HG03460 (cell line): ENCODE results near the gene PRPF38A.

Source experiments
- ATAC-seq: cut with Tn5 transposase; IDR thresholded peaks from one replicate; pipeline ENCODE4 v1.9.1; 2021; ENCODE audit not compliant: unreplicated experiment

PRPF38A gene

DNA sequence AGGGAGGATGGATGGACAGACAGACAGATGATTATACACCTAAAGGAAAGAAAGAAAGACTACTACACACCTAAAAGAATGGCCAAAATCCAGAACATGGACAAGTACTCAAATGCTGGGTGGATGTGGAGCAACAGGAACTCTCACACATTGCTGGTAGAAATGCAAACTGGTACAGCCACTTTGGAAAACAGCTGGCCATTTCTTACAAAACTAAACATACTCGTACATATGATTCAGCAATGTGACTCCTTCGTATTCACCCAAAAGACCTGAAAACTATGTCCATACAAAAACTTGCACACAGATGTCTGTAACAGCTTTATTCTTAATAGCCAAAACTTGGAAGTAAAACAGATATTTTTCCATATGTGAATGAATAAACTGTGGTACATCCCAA lies 51.3 kb downstream of the PRPF38A start:
- ATAC-seq = no peak

DNA sequence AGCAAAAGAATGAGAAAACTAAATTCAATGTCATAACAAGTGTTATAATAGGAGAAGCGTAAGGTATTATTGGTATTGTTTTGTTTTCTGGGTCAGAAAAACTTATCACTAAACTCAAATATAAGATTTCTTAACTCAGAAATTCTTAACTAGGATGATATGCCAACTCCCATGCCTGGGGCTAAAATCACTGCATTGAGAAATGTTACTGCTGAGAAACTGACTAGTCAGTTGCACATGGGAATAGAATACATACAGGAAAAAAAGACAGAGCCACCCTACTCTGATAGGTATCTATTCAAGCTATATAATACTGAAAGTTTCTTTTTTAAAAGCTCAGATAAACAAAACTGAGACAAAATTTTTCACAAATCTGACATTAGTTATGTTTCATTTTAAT lies 56.3 kb downstream of the PRPF38A start:
- no peak for ATAC-seq

DNA sequence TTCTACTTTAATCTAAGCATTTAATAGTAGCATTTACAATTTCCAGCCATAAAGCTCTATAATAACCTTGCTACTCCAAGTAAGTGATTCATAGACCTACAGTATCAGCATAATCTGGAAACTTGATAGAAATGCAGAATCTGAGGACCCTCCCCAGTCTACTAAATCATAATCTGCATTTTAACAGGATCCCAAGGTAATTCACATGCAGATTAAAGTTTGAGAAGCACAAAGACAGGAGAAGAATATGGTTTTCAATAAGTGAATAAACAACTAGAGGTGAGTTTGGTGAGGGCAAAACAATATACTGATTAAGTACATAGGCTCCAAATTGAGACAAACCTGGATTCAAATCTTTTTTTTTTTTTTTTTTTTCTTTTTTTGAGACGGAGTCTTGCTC lies 57.4 kb downstream of the PRPF38A start:
- ATAC-seq = no peak

DNA sequence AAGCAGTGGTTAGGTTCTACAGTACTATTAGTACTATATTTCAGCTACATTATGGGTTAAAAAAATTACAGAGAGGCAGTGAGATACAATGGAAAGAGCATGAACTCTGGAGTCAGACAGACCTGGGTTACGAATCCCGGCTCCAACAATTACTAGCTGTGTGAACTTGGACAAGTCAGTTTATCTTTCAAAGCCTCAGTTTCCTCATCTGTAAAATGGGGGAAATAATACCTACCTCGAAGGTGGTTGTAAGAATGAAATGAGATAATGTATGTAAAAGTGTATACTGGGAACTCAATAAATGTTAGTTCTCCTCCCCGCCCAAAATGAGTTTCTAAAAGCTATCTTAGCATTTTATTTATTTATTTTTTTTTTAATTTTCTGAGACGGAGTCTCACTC lies 59.5 kb downstream of the PRPF38A start:
- ATAC-seq = no peak

DNA sequence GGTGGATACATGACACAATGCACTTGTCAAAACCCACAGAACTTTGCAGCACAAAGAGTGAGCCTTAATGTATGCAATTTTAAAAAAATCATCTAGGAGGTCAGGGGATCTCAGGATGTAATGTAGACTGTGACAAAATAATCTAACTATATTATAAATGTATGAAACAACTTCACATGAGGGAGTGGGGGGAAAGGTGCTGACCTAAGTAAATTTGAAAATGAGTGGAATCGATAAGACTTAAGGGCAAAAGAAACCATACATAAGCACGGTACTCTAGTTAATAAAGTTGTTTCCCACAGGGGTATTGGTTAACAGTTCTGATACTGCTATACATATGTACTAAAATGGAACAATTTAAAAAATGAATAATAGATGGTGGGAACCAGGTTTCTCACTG lies 64.7 kb downstream of the PRPF38A start:
- ATAC-seq = no peak
